Panc1 (cell line): ENCODE measurements around the gene DELE1. TPM values are rescaled to one million over a fixed set of nuclear protein-coding genes. Genes with fewer than 3 reads are reported as not detected.

Source experiments
- ATAC-seq: fragments of 200-7000 bp; cut with Tn5 transposase; 2 replicates; pipeline ENCODE4 v1.9.1; 2020; ENCODE audit warnings: mild to moderate bottlenecking, moderate library complexity
- BruUV-seq: library from RNA; stranded (reverse); fragments of 400-500 nt; replicated peaks from 2 replicates; lab custom pipeline; 2021; lab: Mats Ljungman, UMichigan
- CTCF ChIA-PET: fragments of 300-600 bp; sonication (Branson Sonifier 250); formaldehyde crosslinking; loops from one replicate; lab custom pipeline; 2022; ENCODE audit warnings: antibody characterized with exemption; lab: Charles Lee
- POLR2A ChIA-PET: fragments of 300-600 bp; sonication (Branson Sonifier 250); formaldehyde crosslinking; loops from one replicate; lab custom pipeline; 2022; ENCODE audit warnings: antibody characterized with exemption; lab: Charles Lee
- DNase-seq: peaks from one replicate; pipeline ENCODE4 v3.0.0-alpha.2; 2010; ENCODE audit warnings: low read depth, low spot score
- H3K27ac ChIP-seq: 2 replicates; pipeline ENCODE4 v1.5.1; 2011; ENCODE audit warnings: mild to moderate bottlenecking, low read length, inconsistent platforms
- H3K27me3 ChIP-seq: fragments of 200-500 bp; sonication (Bioruptor generic); 2 replicates; pipeline ENCODE4 v1.6.0; 2014; ENCODE audit warnings: low read length, inconsistent platforms; ENCODE audit not compliant: control insufficient read depth, insufficient read depth
- H3K36me3 ChIP-seq: fragments of 200-500 bp; sonication (Bioruptor generic); 2 replicates; pipeline ENCODE4 v1.5.1; 2014; ENCODE audit warnings: inconsistent platforms, mild to moderate bottlenecking, low read length, moderate library complexity; ENCODE audit not compliant: control insufficient read depth, insufficient read depth
- H3K4me1 ChIP-seq: 2 replicates; pipeline ENCODE4 v1.5.1; 2011; ENCODE audit warnings: inconsistent platforms, mild to moderate bottlenecking, low read length, moderate library complexity; ENCODE audit not compliant: control insufficient read depth, insufficient read depth
- H3K4me3 ChIP-seq, 2 experiments: 2 replicates each; pipeline ENCODE4 v1.5.1; 2011 to 2012; ENCODE audit warnings: low read depth in 2 of 2, low read length in 2 of 2, mild to moderate bottlenecking in 2 of 2, inconsistent platforms in 1 of 2, moderate library complexity in 1 of 2
- H3K9me3 ChIP-seq: fragments of 200-500 bp; sonication (Bioruptor generic); 2 replicates; pipeline ENCODE4 v1.5.1; 2014; ENCODE audit warnings: low read depth, mild to moderate bottlenecking, inconsistent platforms, low read length, moderate library complexity; ENCODE audit not compliant: control insufficient read depth, insufficient read depth
- POLR2AphosphoS5 ChIP-seq: IDR thresholded peaks from 2 replicates; pipeline ENCODE4 v1.6.1; 2012; ENCODE audit warnings: mild to moderate bottlenecking, low read depth, low read length, moderate library complexity
- SIN3A ChIP-seq: IDR thresholded peaks from 2 replicates; pipeline ENCODE4 v1.6.1; 2012; ENCODE audit warnings: low read depth, mild to moderate bottlenecking, low read length, moderate library complexity, borderline replicate concordance; ENCODE audit not compliant: insufficient read depth
- TCF7L2 ChIP-seq: IDR thresholded peaks from 2 replicates; pipeline ENCODE4 v1.6.1; 2011; ENCODE audit warnings: mild to moderate bottlenecking, low read depth, low read length, inconsistent platforms
- in situ Hi-C: cut with HindIII; loops from 2 replicates; pipeline ENCODE4 v1.10.0; 2016; ENCODE audit warnings: low sequenced_read_pairs, low pct_unique_long_range_greater_than_20kb
- intact Hi-C: fragments of 100-400 bp; cut with micrococcal nuclease; formaldehyde crosslinking; loops from one replicate; pipeline ENCODE4 v1.10.0; 2022; ENCODE audit not compliant: unreplicated experiment
- total RNA-seq: library from RNA; stranded (reverse); gene quantifications from one replicate; pipeline ENCODE4 v1.2.1, GENCODE V29; 2021; ENCODE audit not compliant: unreplicated experiment
- TF ChIP-seq, protein P1 (sequence below): fragments of 450-650 bp; IDR thresholded peaks from 2 replicates; pipeline ENCODE4 v1.5.1; 2017; ENCODE audit warnings: mild to moderate bottlenecking
- TF ChIP-seq, protein P2 (sequence below), 2 experiments: IDR thresholded peaks; 2 replicates each; pipeline ENCODE4 v1.6.1; 2011 to 2012; ENCODE audit warnings: low read depth in 2 of 2, control low read depth in 1 of 2, low read length in 1 of 2, mild to moderate bottlenecking in 1 of 2, moderate library complexity in 1 of 2; ENCODE audit not compliant: insufficient read depth in 1 of 2

Gene DELE1
- total RNA-seq, 1 experiment from 2014 or later, result 78.4 TPM

DNA sequence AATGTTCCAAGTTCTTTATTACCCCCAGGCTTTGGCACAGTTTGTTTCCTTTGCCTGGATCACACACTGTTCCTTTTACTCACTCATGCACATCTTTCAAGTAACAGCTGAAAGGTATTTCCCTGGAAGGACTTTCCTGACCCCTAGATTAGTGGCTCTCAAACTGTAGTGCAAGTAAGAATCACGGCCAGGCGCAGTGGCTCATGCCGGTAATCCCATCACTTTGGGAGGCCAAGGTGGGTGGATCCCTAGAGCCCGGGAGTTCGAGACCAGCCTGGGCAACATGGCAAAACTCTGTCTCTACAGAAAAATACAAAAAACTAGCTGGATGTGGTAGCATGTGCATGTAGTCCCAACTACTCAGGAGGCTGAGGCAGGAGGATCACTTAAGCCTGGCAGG, 19.1 kb upstream of the DELE1 start:
- no peaks in the 10 kb centered on the region for H3K36me3 ChIP-seq
- intact Hi-C loops, result no loop called here
- H3K9me3 ChIP-seq, result no peaks in the 10 kb centered on the region
- DNase-seq (no peak), ATAC-seq (no peak)
- H3K27ac ChIP-seq, result no peak overlapping the region
- POLR2A ChIA-PET, result no interaction called here
- H3K27me3 ChIP-seq, result no peaks in the 10 kb centered on the region
- H3K4me3 ChIP-seq, result no peak overlapping the region
- H3K4me1 ChIP-seq, result no peaks in the 10 kb centered on the region
- in situ Hi-C loops, result no loop called here
- CTCF ChIA-PET, result no interaction called here
- TF ChIP-seq, protein P1, sequence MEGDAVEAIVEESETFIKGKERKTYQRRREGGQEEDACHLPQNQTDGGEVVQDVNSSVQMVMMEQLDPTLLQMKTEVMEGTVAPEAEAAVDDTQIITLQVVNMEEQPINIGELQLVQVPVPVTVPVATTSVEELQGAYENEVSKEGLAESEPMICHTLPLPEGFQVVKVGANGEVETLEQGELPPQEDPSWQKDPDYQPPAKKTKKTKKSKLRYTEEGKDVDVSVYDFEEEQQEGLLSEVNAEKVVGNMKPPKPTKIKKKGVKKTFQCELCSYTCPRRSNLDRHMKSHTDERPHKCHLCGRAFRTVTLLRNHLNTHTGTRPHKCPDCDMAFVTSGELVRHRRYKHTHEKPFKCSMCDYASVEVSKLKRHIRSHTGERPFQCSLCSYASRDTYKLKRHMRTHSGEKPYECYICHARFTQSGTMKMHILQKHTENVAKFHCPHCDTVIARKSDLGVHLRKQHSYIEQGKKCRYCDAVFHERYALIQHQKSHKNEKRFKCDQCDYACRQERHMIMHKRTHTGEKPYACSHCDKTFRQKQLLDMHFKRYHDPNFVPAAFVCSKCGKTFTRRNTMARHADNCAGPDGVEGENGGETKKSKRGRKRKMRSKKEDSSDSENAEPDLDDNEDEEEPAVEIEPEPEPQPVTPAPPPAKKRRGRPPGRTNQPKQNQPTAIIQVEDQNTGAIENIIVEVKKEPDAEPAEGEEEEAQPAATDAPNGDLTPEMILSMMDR, result no peak
- TF ChIP-seq SIN3A, result no peak
- TF ChIP-seq TCF7L2, result no peak
- TF ChIP-seq, protein P2, sequence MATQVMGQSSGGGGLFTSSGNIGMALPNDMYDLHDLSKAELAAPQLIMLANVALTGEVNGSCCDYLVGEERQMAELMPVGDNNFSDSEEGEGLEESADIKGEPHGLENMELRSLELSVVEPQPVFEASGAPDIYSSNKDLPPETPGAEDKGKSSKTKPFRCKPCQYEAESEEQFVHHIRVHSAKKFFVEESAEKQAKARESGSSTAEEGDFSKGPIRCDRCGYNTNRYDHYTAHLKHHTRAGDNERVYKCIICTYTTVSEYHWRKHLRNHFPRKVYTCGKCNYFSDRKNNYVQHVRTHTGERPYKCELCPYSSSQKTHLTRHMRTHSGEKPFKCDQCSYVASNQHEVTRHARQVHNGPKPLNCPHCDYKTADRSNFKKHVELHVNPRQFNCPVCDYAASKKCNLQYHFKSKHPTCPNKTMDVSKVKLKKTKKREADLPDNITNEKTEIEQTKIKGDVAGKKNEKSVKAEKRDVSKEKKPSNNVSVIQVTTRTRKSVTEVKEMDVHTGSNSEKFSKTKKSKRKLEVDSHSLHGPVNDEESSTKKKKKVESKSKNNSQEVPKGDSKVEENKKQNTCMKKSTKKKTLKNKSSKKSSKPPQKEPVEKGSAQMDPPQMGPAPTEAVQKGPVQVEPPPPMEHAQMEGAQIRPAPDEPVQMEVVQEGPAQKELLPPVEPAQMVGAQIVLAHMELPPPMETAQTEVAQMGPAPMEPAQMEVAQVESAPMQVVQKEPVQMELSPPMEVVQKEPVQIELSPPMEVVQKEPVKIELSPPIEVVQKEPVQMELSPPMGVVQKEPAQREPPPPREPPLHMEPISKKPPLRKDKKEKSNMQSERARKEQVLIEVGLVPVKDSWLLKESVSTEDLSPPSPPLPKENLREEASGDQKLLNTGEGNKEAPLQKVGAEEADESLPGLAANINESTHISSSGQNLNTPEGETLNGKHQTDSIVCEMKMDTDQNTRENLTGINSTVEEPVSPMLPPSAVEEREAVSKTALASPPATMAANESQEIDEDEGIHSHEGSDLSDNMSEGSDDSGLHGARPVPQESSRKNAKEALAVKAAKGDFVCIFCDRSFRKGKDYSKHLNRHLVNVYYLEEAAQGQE (IDR thresholded peaks at IDR 0.05; ENCODE audit: insufficient read depth in 1 of 2, low read depth in 2 of 2, low read length in 1 of 2), result no peak
- no peak for TF ChIP-seq POLR2AphosphoS5
- BruUV-seq, result no TSS peak

DNA sequence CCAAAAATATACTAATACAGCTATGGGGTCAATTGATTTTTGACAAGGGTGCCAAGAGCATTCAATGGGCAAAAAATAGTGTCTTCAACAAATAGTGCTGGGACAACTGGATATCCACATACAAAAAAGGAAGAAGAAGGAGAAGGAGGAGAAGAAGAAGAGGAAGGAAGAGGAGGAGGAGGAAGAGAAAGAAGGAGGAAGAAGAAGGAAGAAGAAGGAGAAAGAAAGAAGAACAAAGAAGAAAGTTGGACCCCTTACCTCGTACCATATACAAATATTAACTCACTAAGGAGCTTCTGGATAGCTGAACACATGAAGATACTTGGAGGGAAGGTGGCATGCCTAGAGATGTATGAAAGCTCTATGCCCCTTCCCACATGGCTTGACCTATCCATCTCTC, 17.2 kb upstream of the DELE1 start:
- no TSS peak for BruUV-seq
- intact Hi-C loops (no loop called here), in situ Hi-C loops (no loop called here)
- DNase-seq (no peak), ATAC-seq (no peak)
- H3K9me3 ChIP-seq, result no peaks in the 10 kb centered on the region
- ChIA-PET CTCF (interaction anchor here (0.8 to 1.3 kb wide), 2 partner anchors 52 to 54 kb away, joined by 3 to 5 read pairs; partner anchors contain the start of gene PCDH12), POLR2A (interaction anchor here (0.7 kb wide), 1 partner anchor 270 kb away, joined by 19 read pairs; the partner anchor contains the start of genes HDAC3 and RELL2)
- no peaks in the 10 kb centered on the region for H3K4me1 ChIP-seq
- no peak overlapping the region for H3K4me3 ChIP-seq
- TF ChIP-seq, protein P1, result no peak
- TF ChIP-seq TCF7L2 (no peak), SIN3A (no peak), POLR2AphosphoS5 (no peak)
- TF ChIP-seq, protein P2 (IDR thresholded peaks at IDR 0.05; ENCODE audit: insufficient read depth in 1 of 2, low read depth in 2 of 2, low read length in 1 of 2), result no peak
- no peak overlapping the region for H3K27ac ChIP-seq
- H3K36me3 ChIP-seq, result no peaks in the 10 kb centered on the region
- no peaks in the 10 kb centered on the region for H3K27me3 ChIP-seq
